ENCODE data around the gene C3orf20. TPM values are rescaled to one million over a fixed set of nuclear protein-coding genes. Genes with fewer than 3 reads are reported as not detected.

Gene C3orf20
- total RNA-seq, 1 experiment from 2014 or later: not detected

DNA sequence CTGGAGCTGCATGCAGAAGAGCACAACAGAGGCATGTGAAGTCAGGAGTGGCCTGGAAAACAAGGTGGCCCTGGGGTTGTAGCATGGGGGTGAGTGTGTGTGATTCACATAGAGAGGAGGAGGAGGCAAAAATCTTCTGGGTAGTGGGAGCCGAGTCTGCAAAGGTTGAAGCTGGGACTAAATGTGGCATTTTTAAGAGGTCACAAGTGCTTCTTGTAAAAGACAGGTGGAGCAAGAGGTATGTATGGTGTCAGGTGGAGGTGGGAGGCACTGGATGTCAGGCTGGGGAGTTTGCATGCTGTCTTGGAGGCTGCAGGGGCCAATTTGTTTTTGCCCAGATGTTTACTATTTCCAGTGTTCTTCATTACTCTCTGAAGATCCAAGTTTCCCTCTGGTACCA lies 42.4 kb downstream of the C3orf20 start (continued):
- TF ChIP-seq, protein P1, sequence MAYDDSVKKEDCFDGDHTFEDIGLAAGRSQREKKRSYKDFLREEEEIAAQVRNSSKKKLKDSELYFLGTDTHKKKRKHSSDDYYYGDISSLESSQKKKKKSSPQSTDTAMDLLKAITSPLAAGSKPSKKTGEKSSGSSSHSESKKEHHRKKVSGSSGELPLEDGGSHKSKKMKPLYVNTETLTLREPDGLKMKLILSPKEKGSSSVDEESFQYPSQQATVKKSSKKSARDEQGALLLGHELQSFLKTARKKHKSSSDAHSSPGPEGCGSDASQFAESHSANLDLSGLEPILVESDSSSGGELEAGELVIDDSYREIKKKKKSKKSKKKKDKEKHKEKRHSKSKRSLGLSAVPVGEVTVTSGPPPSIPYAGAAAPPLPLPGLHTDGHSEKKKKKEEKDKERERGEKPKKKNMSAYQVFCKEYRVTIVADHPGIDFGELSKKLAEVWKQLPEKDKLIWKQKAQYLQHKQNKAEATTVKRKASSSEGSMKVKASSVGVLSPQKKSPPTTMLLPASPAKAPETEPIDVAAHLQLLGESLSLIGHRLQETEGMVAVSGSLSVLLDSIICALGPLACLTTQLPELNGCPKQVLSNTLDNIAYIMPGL (CRISPR knock-in tag; IDR thresholded peaks at IDR 0.05): no peak
- TF ChIP-seq NFYB (CRISPR knock-in tag; conservative IDR thresholded peaks at IDR 0.05; ENCODE audit: low read depth) (no peak), IRF2 (CRISPR knock-in tag; IDR thresholded peaks at IDR 0.05; ENCODE audit: borderline replicate concordance, low read depth) (no peak)

DNA sequence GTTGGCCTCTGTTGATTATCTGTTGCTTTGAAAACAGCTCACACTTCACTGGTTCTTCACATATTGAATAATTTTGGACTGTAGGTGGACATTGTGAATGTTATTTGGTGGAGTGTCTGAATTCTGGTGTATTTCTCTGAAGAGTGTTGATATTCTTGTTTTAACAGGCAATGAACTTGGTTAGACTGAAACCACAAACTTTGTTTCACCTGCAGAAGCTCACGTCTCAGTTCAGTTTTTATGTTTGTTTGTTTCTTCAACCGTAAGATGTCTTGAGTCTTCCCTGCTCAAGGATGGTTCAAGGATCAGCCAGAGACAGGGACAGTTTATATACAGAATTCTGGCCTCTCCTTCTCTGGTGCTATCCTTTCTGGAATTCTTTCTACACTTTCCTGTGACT lies 43.6 kb downstream of the C3orf20 start:
- Mint-ChIP-seq H3K4me1 (no peaks in the 10 kb centered on the region), H3K27me3 (ENCODE audit: low read depth) (peaks cover 6% of the 10 kb centered on the region), H3K36me3 (no peaks in the 10 kb centered on the region), H3K4me3 (no peak overlapping the region), H3K9me3 (peaks cover under 1% of the 10 kb centered on the region; the same call in 1 of the 2 replicates), H3K27ac (no peak overlapping the region)
- no peak for DNase-seq (ENCODE audit: low spot score)
- ChIA-PET POLR2A (no interaction called here), CTCF (interaction anchor here (0.8 to 1.3 kb wide), 3 partner anchors 43 to 202 kb away, joined by 3 to 4 read pairs (median 4); no protein-coding TSS in a partner anchor)
- ATAC-seq: no peak
- TF ChIP-seq GABPB1 (CRISPR knock-in tag; IDR thresholded peaks at IDR 0.05) (no peak), IRF2 (CRISPR knock-in tag; IDR thresholded peaks at IDR 0.05; ENCODE audit: borderline replicate concordance, low read depth) (no peak), ZNF263 (CRISPR knock-in tag; IDR thresholded peaks at IDR 0.05; ENCODE audit: low read depth) (no peak), ESRRA (CRISPR knock-in tag; IDR thresholded peaks at IDR 0.05; ENCODE audit: borderline replicate concordance) (no peak), PRRX2 (CRISPR knock-in tag; IDR thresholded peaks at IDR 0.05) (no peak), NR1H2 (CRISPR knock-in tag; IDR thresholded peaks at IDR 0.05) (no peak), OVOL2 (CRISPR knock-in tag; IDR thresholded peaks at IDR 0.05; ENCODE audit: borderline replicate concordance) (no peak), SOX15 (CRISPR knock-in tag; IDR thresholded peaks at IDR 0.05) (no peak), KAT7 (CRISPR knock-in tag; IDR thresholded peaks at IDR 0.05; ENCODE audit: borderline replicate concordance) (no peak), SP1 (CRISPR knock-in tag; conservative IDR thresholded peaks at IDR 0.05) (no peak), NFE2L1 (CRISPR knock-in tag; IDR thresholded peaks at IDR 0.05) (no peak), SMAD4 (CRISPR knock-in tag; IDR thresholded peaks at IDR 0.05) (no peak)
- TF ChIP-seq, protein P2, sequence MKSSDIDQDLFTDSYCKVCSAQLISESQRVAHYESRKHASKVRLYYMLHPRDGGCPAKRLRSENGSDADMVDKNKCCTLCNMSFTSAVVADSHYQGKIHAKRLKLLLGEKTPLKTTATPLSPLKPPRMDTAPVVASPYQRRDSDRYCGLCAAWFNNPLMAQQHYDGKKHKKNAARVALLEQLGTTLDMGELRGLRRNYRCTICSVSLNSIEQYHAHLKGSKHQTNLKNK (CRISPR knock-in tag; IDR thresholded peaks at IDR 0.05): no peak
- TF ChIP-seq, protein P3, sequence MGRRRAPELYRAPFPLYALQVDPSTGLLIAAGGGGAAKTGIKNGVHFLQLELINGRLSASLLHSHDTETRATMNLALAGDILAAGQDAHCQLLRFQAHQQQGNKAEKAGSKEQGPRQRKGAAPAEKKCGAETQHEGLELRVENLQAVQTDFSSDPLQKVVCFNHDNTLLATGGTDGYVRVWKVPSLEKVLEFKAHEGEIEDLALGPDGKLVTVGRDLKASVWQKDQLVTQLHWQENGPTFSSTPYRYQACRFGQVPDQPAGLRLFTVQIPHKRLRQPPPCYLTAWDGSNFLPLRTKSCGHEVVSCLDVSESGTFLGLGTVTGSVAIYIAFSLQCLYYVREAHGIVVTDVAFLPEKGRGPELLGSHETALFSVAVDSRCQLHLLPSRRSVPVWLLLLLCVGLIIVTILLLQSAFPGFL (CRISPR knock-in tag; IDR thresholded peaks at IDR 0.05; ENCODE audit: borderline replicate concordance): no peak

DNA sequence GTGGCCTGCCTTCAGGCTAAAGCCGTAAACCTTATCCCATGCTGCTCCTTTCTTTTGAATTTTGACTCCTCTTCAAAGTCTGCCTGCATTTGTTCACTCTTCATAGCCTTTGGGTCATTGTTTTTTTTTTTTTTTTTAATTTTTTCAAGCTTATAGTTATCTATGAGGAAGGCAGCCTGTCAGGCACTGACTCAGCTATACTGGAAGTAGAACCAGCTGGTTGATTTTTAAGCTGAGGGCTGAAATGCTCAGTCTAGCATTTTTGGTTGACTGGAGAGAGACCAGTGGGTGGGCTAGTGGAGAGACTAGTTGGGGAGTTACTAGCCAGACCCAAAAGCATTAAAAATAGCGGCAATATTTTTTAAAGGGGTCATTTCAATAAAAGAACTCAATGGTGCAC lies 44.1 kb downstream of the C3orf20 start:
- POLR2A ChIA-PET: no interaction called here
- CTCF ChIA-PET: interaction anchor here (1.0 to 1.3 kb wide), 3 partner anchors 42 to 202 kb away, joined by 3 to 4 read pairs (median 4); no protein-coding TSS in a partner anchor
- TF ChIP-seq ELF4 (CRISPR knock-in tag; IDR thresholded peaks at IDR 0.05; ENCODE audit: low read depth) (no peak), SOX15 (CRISPR knock-in tag; IDR thresholded peaks at IDR 0.05) (no peak), ESRRA (CRISPR knock-in tag; IDR thresholded peaks at IDR 0.05; ENCODE audit: borderline replicate concordance) (no peak), SMAD4 (CRISPR knock-in tag; IDR thresholded peaks at IDR 0.05) (no peak)
- TF ChIP-seq, protein P4, sequence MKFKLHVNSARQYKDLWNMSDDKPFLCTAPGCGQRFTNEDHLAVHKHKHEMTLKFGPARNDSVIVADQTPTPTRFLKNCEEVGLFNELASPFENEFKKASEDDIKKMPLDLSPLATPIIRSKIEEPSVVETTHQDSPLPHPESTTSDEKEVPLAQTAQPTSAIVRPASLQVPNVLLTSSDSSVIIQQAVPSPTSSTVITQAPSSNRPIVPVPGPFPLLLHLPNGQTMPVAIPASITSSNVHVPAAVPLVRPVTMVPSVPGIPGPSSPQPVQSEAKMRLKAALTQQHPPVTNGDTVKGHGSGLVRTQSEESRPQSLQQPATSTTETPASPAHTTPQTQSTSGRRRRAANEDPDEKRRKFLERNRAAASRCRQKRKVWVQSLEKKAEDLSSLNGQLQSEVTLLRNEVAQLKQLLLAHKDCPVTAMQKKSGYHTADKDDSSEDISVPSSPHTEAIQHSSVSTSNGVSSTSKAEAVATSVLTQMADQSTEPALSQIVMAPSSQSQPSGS (CRISPR knock-in tag; IDR thresholded peaks at IDR 0.05; ENCODE audit: borderline replicate concordance, low read depth): no peak
- TF ChIP-seq, protein P5, sequence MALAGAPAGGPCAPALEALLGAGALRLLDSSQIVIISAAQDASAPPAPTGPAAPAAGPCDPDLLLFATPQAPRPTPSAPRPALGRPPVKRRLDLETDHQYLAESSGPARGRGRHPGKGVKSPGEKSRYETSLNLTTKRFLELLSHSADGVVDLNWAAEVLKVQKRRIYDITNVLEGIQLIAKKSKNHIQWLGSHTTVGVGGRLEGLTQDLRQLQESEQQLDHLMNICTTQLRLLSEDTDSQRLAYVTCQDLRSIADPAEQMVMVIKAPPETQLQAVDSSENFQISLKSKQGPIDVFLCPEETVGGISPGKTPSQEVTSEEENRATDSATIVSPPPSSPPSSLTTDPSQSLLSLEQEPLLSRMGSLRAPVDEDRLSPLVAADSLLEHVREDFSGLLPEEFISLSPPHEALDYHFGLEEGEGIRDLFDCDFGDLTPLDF (CRISPR knock-in tag; IDR thresholded peaks at IDR 0.05): no peak
- TF ChIP-seq, protein P6, sequence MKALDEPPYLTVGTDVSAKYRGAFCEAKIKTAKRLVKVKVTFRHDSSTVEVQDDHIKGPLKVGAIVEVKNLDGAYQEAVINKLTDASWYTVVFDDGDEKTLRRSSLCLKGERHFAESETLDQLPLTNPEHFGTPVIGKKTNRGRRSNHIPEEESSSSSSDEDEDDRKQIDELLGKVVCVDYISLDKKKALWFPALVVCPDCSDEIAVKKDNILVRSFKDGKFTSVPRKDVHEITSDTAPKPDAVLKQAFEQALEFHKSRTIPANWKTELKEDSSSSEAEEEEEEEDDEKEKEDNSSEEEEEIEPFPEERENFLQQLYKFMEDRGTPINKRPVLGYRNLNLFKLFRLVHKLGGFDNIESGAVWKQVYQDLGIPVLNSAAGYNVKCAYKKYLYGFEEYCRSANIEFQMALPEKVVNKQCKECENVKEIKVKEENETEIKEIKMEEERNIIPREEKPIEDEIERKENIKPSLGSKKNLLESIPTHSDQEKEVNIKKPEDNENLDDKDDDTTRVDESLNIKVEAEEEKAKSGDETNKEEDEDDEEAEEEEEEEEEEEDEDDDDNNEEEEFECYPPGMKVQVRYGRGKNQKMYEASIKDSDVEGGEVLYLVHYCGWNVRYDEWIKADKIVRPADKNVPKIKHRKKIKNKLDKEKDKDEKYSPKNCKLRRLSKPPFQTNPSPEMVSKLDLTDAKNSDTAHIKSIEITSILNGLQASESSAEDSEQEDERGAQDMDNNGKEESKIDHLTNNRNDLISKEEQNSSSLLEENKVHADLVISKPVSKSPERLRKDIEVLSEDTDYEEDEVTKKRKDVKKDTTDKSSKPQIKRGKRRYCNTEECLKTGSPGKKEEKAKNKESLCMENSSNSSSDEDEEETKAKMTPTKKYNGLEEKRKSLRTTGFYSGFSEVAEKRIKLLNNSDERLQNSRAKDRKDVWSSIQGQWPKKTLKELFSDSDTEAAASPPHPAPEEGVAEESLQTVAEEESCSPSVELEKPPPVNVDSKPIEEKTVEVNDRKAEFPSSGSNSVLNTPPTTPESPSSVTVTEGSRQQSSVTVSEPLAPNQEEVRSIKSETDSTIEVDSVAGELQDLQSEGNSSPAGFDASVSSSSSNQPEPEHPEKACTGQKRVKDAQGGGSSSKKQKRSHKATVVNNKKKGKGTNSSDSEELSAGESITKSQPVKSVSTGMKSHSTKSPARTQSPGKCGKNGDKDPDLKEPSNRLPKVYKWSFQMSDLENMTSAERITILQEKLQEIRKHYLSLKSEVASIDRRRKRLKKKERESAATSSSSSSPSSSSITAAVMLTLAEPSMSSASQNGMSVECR (CRISPR knock-in tag; IDR thresholded peaks at IDR 0.05; ENCODE audit: borderline replicate concordance): no peak
- TF ChIP-seq, protein P7, sequence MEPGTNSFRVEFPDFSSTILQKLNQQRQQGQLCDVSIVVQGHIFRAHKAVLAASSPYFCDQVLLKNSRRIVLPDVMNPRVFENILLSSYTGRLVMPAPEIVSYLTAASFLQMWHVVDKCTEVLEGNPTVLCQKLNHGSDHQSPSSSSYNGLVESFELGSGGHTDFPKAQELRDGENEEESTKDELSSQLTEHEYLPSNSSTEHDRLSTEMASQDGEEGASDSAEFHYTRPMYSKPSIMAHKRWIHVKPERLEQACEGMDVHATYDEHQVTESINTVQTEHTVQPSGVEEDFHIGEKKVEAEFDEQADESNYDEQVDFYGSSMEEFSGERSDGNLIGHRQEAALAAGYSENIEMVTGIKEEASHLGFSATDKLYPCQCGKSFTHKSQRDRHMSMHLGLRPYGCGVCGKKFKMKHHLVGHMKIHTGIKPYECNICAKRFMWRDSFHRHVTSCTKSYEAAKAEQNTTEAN (CRISPR knock-in tag; IDR thresholded peaks at IDR 0.05): no peak

More for the DNA sequence above, 44.1 kb downstream of the C3orf20 start:
- Mint-ChIP-seq H3K27me3 (ENCODE audit: low read depth) (peaks cover 6% of the 10 kb centered on the region), H3K9me3 (no peaks in the 10 kb centered on the region), H3K4me3 (no peak overlapping the region), H3K36me3 (no peaks in the 10 kb centered on the region), H3K27ac (no peak overlapping the region), H3K4me1 (no peaks in the 10 kb centered on the region)
- no peak for ATAC-seq
- DNase-seq (ENCODE audit: low spot score): no peak

Data from WTC11 (cell line).